Measurements from ENCODE around the gene TMPRSS4.

DNA sequence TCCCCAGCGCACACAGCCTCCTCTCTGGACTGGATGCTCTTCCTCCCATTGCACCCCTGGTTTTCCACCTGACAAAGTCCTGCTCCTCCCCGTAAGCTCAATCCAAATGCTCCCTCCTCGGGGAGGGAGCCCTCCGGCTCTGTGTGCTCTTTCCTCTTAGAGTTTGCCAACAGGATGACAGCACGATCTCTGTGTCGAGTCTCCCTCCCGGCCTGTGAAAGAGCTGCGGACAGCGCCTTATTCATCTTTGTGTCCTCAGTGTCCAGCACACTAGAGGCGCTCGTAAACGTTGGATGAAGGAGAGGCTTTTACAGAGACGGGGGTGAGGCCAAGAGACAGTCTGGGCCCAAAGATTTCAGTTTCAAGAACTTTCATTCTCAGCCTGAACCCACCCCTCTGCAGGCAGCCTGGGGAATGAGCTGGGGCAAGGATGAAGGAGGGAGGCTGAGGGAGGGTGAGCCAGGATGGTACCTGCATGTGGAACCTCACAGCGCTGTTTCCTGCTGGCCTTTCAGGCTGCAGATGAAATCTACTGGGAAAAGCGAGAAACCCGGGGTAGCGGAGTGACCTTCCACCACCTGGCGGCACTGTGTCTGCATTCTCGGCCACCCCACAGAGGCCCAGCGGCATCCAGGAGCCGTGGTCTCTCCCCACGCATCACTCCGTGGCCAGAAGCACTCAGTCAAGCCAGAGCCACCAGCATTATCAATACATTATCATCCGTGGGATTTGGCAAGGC lies 8.5 kb upstream of the TMPRSS4 start:
- TF ChIP-seq EZH2 (IDR thresholded peaks at IDR 0.05; ENCODE audit: borderline replicate concordance, low read depth, low read length, poor library complexity, severe bottlenecking) = no peak
- TF ChIP-seq CTCF (conservative IDR thresholded peaks at IDR 0.05; ENCODE audit: low read depth, low read length) = no peak
